Neuronal stem cell (in vitro differentiated cells): ENCODE data around the gene NECAB3.
A peak's percentile ranks its signal among the peaks of the same experiment; 100 is the strongest.

ENCODE experiments used
- DNase-seq: peaks from one replicate; pipeline ENCODE4 v3.0.0-alpha.2; 2013; ENCODE audit warnings: low spot score
- H2AFZ ChIP-seq: one replicate; pipeline ENCODE4 v1.6.1; 2013; ENCODE audit warnings: mild to moderate bottlenecking, low read length, inconsistent platforms
- H2AK5ac ChIP-seq: 2 replicates; pipeline ENCODE4 v1.6.1; 2013; ENCODE audit warnings: low read depth, mild to moderate bottlenecking, inconsistent platforms, low read length, moderate library complexity, mixed read lengths
- H2BK120ac ChIP-seq: 2 replicates; pipeline ENCODE4 v1.6.1; 2013; ENCODE audit warnings: low read depth, mild to moderate bottlenecking, inconsistent platforms, low read length, moderate library complexity, mixed read lengths
- H2BK12ac ChIP-seq: one replicate; pipeline ENCODE4 v1.6.1; 2013; ENCODE audit warnings: low read length, inconsistent platforms
- H2BK15ac ChIP-seq: 2 replicates; pipeline ENCODE4 v1.6.1; 2013; ENCODE audit warnings: mild to moderate bottlenecking, low read length, inconsistent platforms, mixed read lengths
- H2BK5ac ChIP-seq: one replicate; pipeline ENCODE4 v1.6.1; 2013; ENCODE audit warnings: inconsistent platforms, mild to moderate bottlenecking, low read length, moderate library complexity
- H3K14ac ChIP-seq: one replicate; pipeline ENCODE4 v1.6.1; 2013; ENCODE audit warnings: low read length, inconsistent platforms
- H3K18ac ChIP-seq: 2 replicates; pipeline ENCODE4 v1.6.1; 2013; ENCODE audit warnings: low read length, inconsistent platforms
- H3K23ac ChIP-seq: 2 replicates; pipeline ENCODE4 v1.6.1; 2013; ENCODE audit warnings: low read depth, mild to moderate bottlenecking, mixed read lengths, low read length, inconsistent platforms; ENCODE audit not compliant: poor library complexity
- H3K27ac ChIP-seq: replicated peaks from 3 replicates; pipeline ENCODE4 v1.5.1; 2013; ENCODE audit warnings: low read length, inconsistent platforms
- H3K27me3 ChIP-seq, 3 experiments: 2 replicates each; pipeline ENCODE4 v1.6.1; 2013; ENCODE audit warnings: low read length in 3 of 3, mild to moderate bottlenecking in 2 of 3, inconsistent platforms in 1 of 3, low read depth in 1 of 3, mixed read lengths in 1 of 3, moderate library complexity in 1 of 3; ENCODE audit not compliant: control insufficient read depth in 3 of 3, insufficient read depth in 3 of 3
- H3K36me3 ChIP-seq, 2 donors: replicated peaks in 1 of 2; 2 replicates each; pipeline ENCODE4 v1.6.1; 2013; ENCODE audit warnings: low read length in 2 of 2; ENCODE audit not compliant: control insufficient read depth in 2 of 2, insufficient read depth in 2 of 2
- H3K4ac ChIP-seq: 2 replicates; pipeline ENCODE4 v1.6.1; 2013; ENCODE audit warnings: inconsistent platforms, mild to moderate bottlenecking, low read length, moderate library complexity
- H3K4me1 ChIP-seq, 2 donors: 1 replicate in 1 of 2; 2 replicates in 1 of 2; pipeline ENCODE4 v1.6.1; 2013; ENCODE audit warnings: low read length in 2 of 2, low read depth in 1 of 2; ENCODE audit not compliant: control insufficient read depth in 2 of 2, insufficient read depth in 1 of 2
- H3K4me2 ChIP-seq: one replicate; pipeline ENCODE4 v1.6.1; 2013; ENCODE audit warnings: mild to moderate bottlenecking, low read length, inconsistent platforms; ENCODE audit not compliant: insufficient read depth, poor library complexity, severe bottlenecking
- H3K4me3 ChIP-seq, 2 donors: 2 replicates each; pipeline ENCODE4 v1.5.1; 2013; ENCODE audit warnings: low read length in 2 of 2, mild to moderate bottlenecking in 2 of 2, inconsistent platforms in 1 of 2, moderate library complexity in 1 of 2
- H3K79me1 ChIP-seq: one replicate; pipeline ENCODE4 v1.6.1; 2013; ENCODE audit warnings: low read depth, mild to moderate bottlenecking, inconsistent platforms, low read length, moderate library complexity
- H3K9ac ChIP-seq: one replicate; pipeline ENCODE4 v1.6.1; 2013; ENCODE audit warnings: mild to moderate bottlenecking, low read depth, low read length, inconsistent platforms; ENCODE audit not compliant: poor library complexity
- H3K9me3 ChIP-seq, 2 donors: replicated peaks in 1 of 2; 2 replicates each; pipeline versions ENCODE3 to v1.6.1; 2013; ENCODE audit warnings: low read length in 2 of 2, mild to moderate bottlenecking in 2 of 2, inconsistent platforms in 1 of 2, low read depth in 1 of 2, mixed read lengths in 1 of 2, moderate library complexity in 1 of 2; ENCODE audit not compliant: control insufficient read depth in 2 of 2, insufficient read depth in 1 of 2
- H4K8ac ChIP-seq: one replicate; pipeline ENCODE4 v1.6.1; 2013; ENCODE audit warnings: low read depth, mild to moderate bottlenecking, inconsistent platforms, low read length, moderate library complexity
- H4K91ac ChIP-seq: one replicate; pipeline ENCODE4 v1.6.1; 2013; ENCODE audit warnings: low read length, low read depth, mild to moderate bottlenecking, inconsistent platforms; ENCODE audit not compliant: poor library complexity
- whole genome bisulfite sequencing, 2 donors: extraction: QIAGEN DNeasy Blood & Tissue Kit; methylation state at CpG; one replicate each; pipeline ENCODE4 v1.1.7; 2013; ENCODE audit warnings: missing lambda C conversion rate in 2 of 2, mixed read lengths in 1 of 2; ENCODE audit not compliant: insufficient read length in 2 of 2, insufficient replicate concordance in 1 of 2; ENCODE audit errors: extremely low coverage in 2 of 2; 5-methylcytosine and 5-hydroxymethylcytosine counted together

Gene NECAB3

DNA sequence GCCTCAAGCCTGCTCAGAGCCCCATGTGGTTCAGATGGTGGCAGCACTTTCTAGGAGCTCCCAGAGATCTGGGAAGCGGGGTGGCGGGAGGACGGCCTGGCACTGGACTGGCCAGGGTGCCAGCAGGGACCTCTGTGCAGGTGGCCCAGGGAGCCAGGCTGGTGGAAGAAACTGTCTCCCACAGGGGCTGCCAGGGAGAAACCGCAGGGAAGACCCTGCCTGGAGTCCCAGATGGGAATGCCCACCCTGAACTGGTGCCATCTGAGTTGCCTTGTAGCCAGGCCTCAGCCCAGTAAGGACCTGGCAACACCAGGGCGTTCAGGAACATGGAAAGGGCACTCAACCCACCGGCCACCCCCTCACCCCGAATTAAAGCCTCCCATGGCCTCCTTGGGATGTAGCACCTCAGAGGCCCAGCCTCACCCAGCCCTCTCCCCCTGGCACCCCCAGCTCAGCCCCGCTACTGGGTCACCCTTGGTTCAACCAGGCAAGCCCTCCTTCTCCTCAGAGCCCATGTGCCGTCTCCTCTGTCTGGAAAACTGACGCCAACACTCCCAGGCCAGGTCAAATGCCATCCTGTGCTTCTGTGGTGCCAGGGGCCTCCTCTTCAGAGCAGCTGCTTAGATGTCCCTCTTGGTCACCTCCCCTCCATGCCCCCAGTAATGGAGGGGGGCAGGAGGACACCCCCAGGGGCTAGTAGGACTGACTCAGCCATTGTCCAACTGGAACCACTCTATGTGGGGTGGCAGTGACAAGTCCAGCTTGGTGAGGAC is 18.0 kb downstream of the NECAB3 start:
- Histone ChIP-seq H2AFZ (no peak overlapping the region), H3K4me1 (peaks cover 0 to 2% of the 10 kb centered on the region in 2 donors), H3K79me1 (peaks cover 3% of the 10 kb centered on the region), H3K14ac (no peak overlapping the region), H3K4me3 (no peak overlapping the region), H4K8ac (no peak overlapping the region), H3K9ac (no peak overlapping the region), H2BK120ac (no peak overlapping the region), H3K9me3 (no peaks in the 10 kb centered on the region), H3K4me2 (no peak overlapping the region), H2BK12ac (no peak overlapping the region), H3K36me3 (peaks cover 4 to 14% of the 10 kb centered on the region in 2 donors), H3K23ac (no peak overlapping the region), H3K4ac (no peak overlapping the region), H3K27me3 (no peaks in the 10 kb centered on the region), H3K18ac (no peak overlapping the region), H2AK5ac (no peak overlapping the region), H4K91ac (no peak overlapping the region), H2BK5ac (peak overlapping the region; percentile 66), H2BK15ac (no peak overlapping the region), H3K27ac (no peak overlapping the region)
- no peak for DNase-seq
- no CpG with 5 or more reads among the region's 10 CpGs for WGBS, 2 donors

DNA sequence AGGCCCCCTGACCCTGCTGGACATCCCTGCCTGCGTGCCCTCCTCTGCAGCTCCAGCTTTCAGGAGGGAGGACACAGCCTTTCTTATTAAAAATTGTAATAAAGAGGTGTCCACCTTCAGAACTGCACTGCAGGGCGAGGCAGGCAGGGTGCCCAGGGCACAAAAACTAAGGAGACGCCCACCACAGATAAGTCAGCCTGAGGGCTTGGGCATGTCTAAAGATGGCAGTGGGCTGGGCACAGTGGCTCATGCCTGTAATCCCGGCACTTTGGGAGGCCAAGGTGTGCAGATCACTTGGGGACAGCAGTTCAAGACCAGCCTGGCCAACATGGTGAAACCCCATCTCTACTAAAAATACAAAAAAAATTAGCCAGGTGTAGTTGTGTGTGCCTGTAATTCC is 19.1 kb downstream of the NECAB3 start:
- peak overlapping the region; percentile 6 for H3K14ac ChIP-seq
- no peak overlapping the region for H3K4me3 ChIP-seq
- H3K9ac ChIP-seq = no peak overlapping the region
- WGBS, 2 donors = no CpG with 5 or more reads among the region's 4 CpGs
- no peak overlapping the region for H2AFZ ChIP-seq
- no peaks in the 10 kb centered on the region for H3K27me3 ChIP-seq
- H2BK15ac ChIP-seq = no peak overlapping the region
- H3K23ac ChIP-seq = peak overlapping the region; percentile 10
- no peak for DNase-seq
- peaks cover 0 to 2% of the 10 kb centered on the region in 2 donors for H3K4me1 ChIP-seq
- H2BK120ac ChIP-seq = no peak overlapping the region
- no peak overlapping the region for H2BK5ac ChIP-seq
- H3K4me2 ChIP-seq = no peak overlapping the region
- no peaks in the 10 kb centered on the region for H3K9me3 ChIP-seq
- no peak overlapping the region for H4K8ac ChIP-seq
- no peak overlapping the region for H3K4ac ChIP-seq
- no peak overlapping the region for H4K91ac ChIP-seq
- no peak overlapping the region for H3K27ac ChIP-seq
- no peak overlapping the region for H2BK12ac ChIP-seq
- H3K79me1 ChIP-seq = peaks cover 3% of the 10 kb centered on the region
- peak overlapping the region; percentile 20 for H3K18ac ChIP-seq
- peaks cover 4 to 14% of the 10 kb centered on the region in 2 donors for H3K36me3 ChIP-seq
- no peak overlapping the region for H2AK5ac ChIP-seq

DNA sequence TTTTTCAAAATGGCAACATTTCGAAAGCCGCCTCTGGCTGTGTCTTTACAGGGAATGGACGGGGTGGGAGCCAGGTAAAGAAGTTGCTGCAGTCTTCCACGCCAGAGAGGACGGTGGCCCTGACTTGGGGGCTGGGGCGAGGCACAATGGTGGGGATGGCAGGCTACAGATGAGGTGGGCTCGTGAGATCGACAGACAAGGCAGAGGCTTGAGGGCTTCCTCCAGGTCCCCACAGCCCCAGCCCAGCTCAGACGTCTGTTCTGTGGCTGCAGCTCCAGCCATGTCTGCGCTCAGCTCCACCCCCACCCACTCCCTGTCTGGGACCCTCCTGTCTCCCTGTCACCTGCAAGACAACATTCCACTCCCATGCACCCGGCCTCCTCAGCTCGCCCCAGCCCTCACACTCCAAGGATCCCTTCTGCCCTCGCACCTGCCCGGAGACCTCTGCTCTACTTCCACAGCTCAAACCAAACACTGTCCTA is 19.5 kb downstream of the NECAB3 start:
- Histone ChIP-seq H3K27me3 (no peaks in the 10 kb centered on the region), H3K4me2 (no peak overlapping the region), H3K36me3 (peaks cover 4 to 14% of the 10 kb centered on the region in 2 donors), H4K91ac (no peak overlapping the region), H2BK15ac (no peak overlapping the region), H3K9ac (no peak overlapping the region), H2AK5ac (no peak overlapping the region), H3K4me3 (no peak overlapping the region), H2BK12ac (no peak overlapping the region), H2AFZ (no peak overlapping the region), H2BK120ac (no peak overlapping the region), H2BK5ac (no peak overlapping the region), H3K9me3 (no peaks in the 10 kb centered on the region), H4K8ac (no peak overlapping the region), H3K23ac (peak overlapping the region; percentile 10), H3K14ac (peak overlapping the region; percentile 6), H3K79me1 (peaks cover 3% of the 10 kb centered on the region), H3K4me1 (peaks cover 0 to 2% of the 10 kb centered on the region in 2 donors), H3K4ac (no peak overlapping the region), H3K18ac (peak overlapping the region; percentile 20), H3K27ac (no peak overlapping the region)
- DNase-seq = no peak
- no CpG with 5 or more reads among the region's 14 CpGs for WGBS, 2 donors

DNA sequence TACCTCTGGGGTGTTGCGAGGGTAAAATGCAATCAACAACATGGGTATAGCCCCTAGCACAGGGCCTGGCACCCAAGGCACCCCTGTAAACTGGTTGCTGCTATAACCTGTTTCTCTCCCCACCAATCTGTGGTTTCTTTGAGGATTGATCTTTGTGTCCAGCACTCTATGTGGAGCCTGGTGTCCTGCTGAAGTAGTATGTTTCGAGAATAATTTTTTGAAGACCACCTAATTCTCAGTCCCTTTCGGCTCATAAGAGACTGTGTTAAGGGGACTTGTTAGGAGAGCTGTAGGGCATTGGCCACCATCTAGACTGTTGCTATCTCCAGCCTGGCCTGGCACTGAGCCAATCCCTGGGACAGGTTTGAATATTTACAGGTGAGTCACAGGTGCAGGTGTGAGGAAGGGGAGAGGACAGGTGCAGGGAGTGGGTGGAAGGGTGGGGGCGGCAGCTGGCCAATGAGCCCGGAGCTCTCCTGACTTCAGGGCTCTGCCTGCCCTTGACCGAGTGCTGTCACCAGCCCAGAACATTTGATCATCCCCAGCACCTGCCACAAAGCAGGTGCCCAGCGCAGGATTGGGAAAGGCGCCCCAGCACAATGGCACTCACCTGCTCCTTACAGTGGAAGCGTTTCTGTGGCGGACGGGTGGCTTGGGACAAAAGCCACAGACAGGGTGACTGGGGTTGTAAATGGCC is 20.2 kb downstream of the NECAB3 start:
- Histone ChIP-seq H2BK12ac (no peak overlapping the region), H2BK5ac (no peak overlapping the region), H3K9ac (no peak overlapping the region), H3K23ac (peak overlapping the region; percentile 11), H3K4me2 (no peak overlapping the region), H3K27me3 (no peaks in the 10 kb centered on the region), H3K4ac (no peak overlapping the region), H3K4me1 (peaks cover 0 to 5% of the 10 kb centered on the region in 2 donors), H3K36me3 (peaks cover 4 to 12% of the 10 kb centered on the region in 2 donors), H3K9me3 (no peaks in the 10 kb centered on the region), H2BK15ac (no peak overlapping the region), H2AK5ac (no peak overlapping the region), H3K18ac (no peak overlapping the region), H3K14ac (no peak overlapping the region), H4K8ac (no peak overlapping the region), H4K91ac (no peak overlapping the region), H3K27ac (no peak overlapping the region), H2AFZ (no peak overlapping the region), H3K4me3 (no peak overlapping the region), H2BK120ac (no peak overlapping the region), H3K79me1 (peaks cover 3% of the 10 kb centered on the region)
- DNase-seq = no peak
- WGBS, 2 donors = no CpG with 5 or more reads among the region's 11 CpGs
